SH-SY5Y (cell line): Measurements from ENCODE around the gene PMVK.

Experiments
- GATA2 ChIP-seq: IDR thresholded peaks from 2 replicates; pipeline ENCODE4 v1.6.1; 2011; ENCODE audit warnings: mild to moderate bottlenecking, low read depth, low read length
- GATA3 ChIP-seq: IDR thresholded peaks from 2 replicates; pipeline ENCODE4 v1.6.1; 2011; ENCODE audit warnings: low read depth, mild to moderate bottlenecking, low read length, moderate library complexity

DNA sequence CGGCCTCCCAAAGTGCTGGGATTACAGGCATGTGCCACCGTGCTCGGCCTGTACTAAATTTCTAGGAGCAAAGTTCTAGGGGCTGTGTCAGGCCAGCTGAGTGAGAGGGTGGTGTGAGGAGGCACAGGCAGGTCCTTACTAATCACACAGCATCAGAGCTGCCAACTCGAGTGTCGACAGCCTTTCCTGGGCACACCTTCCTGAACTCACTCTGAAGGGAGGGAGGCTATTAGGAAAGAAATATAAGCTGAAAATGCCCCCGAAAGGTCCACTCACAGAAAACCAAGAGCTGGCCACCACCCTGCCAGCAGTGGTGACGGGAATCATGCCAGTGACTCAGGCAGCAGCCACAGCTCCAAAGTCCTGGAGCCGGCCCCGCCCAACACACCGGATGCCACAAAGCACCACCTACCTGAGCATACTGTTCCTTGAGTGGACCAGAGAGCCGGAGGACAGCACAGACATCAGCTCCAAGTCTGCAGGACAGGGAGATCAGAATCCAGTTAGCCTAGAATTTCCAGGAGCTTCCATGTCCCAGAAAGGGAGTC is 4.5 kb downstream of the PMVK start:
- TF ChIP-seq GATA2 (no peak), GATA3 (no peak)
